Coronary artery (tissue), 2 donors: ENCODE results near the gene APOBEC3A.
"Not testable (repeated sequence)": the region's sequence is repeated elsewhere in the genome, so short reads cannot be mapped to it uniquely, and the experiment has no call there.

ENCODE experiments used
- DNase-seq: peaks from one replicate; pipeline ENCODE4 v3.0.0-alpha.2; 2017; ENCODE audit warnings: low spot score
- H3K27ac ChIP-seq, 2 donors: fragments of 200-600 bp; sonication (generic); one replicate each; pipeline ENCODE4 v1.5.1; 2016 to 2019
- H3K4me3 ChIP-seq: fragments of 200-600 bp; sonication (generic); 2 replicates; pipeline ENCODE4 v1.5.1; 2016; ENCODE audit warnings: mild to moderate bottlenecking, moderate library complexity
- TF ChIP-seq, protein P1 (sequence below): fragments of 200-600 bp; sonication (generic); IDR thresholded peaks from one replicate; pipeline ENCODE4 v1.5.1; 2019; ENCODE audit warnings: antibody characterized with exemption

APOBEC3A gene

DNA sequence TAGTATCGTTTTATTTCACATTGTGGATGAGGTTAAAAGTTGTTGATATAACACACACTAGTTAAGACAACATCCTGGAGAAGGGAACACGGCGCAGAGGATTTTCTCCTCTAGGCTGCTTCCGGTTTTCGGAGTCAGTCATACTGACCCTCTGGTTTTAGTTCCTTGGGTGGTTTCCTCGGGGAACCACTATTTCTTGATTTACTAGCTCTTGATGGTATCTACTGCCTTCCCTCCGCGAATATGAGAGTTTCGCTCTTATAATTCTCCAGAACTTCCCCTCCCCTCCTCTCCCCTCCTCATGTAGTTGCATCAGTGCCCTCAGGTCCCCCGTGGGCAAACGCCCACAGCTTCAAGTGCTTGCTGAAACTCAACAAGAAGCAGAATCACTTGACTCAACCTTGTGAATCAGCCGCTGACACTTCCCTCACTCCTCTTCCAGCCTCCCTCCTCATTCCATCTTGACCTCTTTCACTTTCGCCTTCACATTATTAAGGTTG, 15.9 kb upstream of the APOBEC3A start:
- no peak for DNase-seq
- Histone ChIP-seq H3K27ac (no peak overlapping the region), H3K4me3 (no peak overlapping the region)
- TF ChIP-seq, protein P1, sequence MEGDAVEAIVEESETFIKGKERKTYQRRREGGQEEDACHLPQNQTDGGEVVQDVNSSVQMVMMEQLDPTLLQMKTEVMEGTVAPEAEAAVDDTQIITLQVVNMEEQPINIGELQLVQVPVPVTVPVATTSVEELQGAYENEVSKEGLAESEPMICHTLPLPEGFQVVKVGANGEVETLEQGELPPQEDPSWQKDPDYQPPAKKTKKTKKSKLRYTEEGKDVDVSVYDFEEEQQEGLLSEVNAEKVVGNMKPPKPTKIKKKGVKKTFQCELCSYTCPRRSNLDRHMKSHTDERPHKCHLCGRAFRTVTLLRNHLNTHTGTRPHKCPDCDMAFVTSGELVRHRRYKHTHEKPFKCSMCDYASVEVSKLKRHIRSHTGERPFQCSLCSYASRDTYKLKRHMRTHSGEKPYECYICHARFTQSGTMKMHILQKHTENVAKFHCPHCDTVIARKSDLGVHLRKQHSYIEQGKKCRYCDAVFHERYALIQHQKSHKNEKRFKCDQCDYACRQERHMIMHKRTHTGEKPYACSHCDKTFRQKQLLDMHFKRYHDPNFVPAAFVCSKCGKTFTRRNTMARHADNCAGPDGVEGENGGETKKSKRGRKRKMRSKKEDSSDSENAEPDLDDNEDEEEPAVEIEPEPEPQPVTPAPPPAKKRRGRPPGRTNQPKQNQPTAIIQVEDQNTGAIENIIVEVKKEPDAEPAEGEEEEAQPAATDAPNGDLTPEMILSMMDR, result no peak

DNA sequence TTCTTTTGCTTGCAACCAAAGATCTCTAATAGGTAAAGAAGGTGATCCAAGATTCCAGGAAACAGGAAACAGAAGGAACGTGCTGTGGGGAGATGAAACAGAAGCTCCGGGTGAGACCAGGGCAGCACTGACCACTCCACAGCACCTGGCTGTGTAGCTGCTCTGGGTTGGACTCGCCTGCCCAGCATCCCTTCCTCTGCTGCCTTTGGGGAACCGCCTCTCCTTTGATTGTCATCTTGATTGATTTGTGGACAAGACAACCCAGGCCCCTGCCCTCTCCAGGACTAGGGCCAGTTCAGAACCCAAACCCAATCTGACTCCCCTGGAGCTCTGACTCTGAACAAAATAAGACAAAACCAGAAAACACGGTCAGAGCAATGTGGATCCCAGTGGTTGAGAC, 14.7 kb upstream of the APOBEC3A start:
- no peak for DNase-seq
- Histone ChIP-seq H3K27ac (no peak overlapping the region), H3K4me3 (no peak overlapping the region)
- TF ChIP-seq, protein P1, result no peak

DNA sequence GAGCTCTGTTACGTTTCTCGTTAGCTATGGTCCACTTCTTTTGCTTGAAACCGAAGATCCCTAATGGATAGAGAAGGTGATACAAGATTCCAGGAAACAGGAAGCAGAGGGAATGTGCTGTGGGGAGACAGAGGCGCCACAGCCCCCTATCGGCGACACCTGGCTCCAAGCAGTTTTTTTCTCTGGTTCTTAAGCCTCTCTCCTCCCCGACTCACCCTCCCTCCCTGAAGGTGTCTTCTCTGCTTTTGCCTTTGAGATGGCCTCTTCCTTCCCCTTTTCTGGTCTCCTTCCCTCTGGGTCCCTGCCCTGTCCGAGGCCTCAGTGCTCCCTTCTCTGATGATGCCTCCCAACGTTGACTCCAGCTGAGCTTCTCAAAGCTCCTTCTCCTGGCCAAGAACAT, 14.2 kb upstream of the APOBEC3A start:
- TF ChIP-seq, protein P1, result no peak
- Histone ChIP-seq H3K27ac (no peak overlapping the region), H3K4me3 (no peak overlapping the region)
- no peak for DNase-seq

DNA sequence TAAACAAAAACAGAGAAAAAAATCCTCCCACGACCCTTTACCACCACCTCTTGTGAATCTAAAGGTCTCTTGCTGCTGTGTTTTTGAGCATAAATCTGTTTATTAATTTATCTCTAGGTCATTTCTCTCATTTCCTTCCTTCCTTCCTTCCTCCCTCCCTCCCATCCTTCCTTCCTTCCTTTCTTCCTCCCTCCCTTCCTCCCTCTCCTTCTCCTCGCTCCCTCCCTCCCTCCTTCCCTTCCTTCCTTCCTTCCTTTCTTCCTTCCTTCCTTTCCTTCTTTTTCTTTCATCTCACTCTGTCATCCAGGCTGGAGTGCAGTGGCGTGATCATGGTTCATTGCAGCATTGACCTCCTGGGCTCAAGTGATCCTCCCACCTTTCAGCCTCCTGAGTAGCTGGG, 13.5 kb upstream of the APOBEC3A start:
- TF ChIP-seq, protein P1, result no peak
- DNase-seq, result no peak
- H3K27ac ChIP-seq, result no peak overlapping the region
- H3K4me3 ChIP-seq, result no peak overlapping the region

DNA sequence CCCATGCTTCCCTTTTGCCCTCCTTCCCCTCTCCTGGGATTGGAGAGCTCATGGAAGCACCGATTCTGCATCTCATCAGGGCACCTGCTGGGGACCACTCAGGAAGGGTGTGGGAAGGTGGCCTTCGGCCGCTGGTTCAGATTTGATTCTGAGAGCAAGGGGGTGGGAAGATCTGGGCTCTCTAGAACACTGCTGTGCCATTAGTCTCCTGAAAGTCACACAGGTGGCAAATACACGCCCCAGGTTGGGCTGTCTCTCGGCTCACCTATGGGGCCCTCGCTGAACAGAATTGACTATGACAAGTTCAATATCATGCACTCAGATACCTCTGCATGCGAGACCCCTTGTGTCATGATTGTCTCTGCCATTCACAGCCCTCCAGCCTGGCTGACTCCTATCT, 12.8 kb upstream of the APOBEC3A start:
- TF ChIP-seq, protein P1, result no peak
- no peak overlapping the region for H3K27ac ChIP-seq
- no peak overlapping the region for H3K4me3 ChIP-seq
- DNase-seq, result no peak

DNA sequence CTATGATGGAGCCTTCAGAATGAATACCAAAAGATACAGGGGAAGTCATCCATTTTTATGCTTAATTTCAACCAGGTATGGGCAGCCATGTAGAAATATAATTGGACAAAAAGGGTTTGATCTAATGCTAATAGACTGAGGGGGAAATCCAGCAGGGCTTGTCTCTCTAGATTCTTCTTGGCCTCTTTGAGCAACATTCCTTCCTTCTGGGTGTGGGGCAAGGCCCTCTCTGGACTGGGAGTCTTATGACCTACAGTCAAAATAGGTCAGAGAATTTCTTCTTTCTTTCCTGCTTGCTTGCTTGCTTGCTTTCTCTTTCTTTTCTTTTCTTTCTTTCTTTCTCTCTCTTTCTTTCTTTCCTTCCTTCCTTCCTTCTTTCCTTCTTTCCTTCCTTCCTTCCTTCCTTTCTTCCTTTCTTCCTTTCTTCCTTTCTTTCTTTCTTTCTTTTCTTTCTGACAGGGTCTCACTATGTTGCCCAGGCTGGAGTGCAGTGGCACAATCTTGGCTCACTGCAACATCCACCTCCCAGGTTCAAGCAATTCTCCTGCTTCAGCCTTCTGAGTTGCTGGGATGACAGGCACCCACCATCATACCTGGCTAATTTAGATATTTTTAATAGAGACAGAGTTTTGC, 11.6 kb upstream of the APOBEC3A start:
- not testable (repeated sequence) for H3K4me3 ChIP-seq, DNase-seq, H3K27ac ChIP-seq

DNA sequence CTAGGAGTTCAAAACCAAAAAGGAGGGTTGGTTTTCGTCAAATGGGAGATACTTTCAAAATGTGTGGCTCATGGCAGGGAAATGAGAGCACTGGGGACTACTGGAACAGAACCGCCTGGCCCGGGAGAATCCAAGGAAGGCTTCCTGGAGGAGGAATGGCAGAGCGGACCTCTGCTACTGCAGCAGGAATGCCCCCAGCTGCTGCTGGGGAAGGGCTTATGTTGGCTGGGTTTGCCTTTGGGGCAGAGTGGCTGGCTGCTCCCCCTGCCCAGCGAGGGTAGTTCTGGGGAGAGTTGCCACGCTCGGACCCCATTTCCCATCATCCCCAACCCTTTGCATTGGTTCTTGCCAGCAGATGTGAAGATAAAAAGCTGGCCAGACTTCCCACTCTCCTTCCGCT, 10.6 kb upstream of the APOBEC3A start:
- TF ChIP-seq, protein P1, result no peak
- H3K4me3 ChIP-seq, result no peak overlapping the region
- DNase-seq, result peak; percentile 57
- H3K27ac ChIP-seq, result no peak overlapping the region
